Effector CD4-positive, alpha-beta T cell (primary cell): ENCODE measurements around the gene GPC2.
A peak's percentile ranks its signal among the peaks of the same experiment; 100 is the strongest.

Experiments used
- DNase-seq: peaks from one replicate; pipeline ENCODE4 v3.0.0-alpha.2; 2020

The GPC2 gene

GRCh38 chr7:100166970-100167911 lies 9.9 kb downstream of the GPC2 start:
- DNase-seq = no peak

- DNase-seq = no peak
These were observed 10.8 kb downstream of the GPC2 start for GRCh38 chr7:100166317-100166940.

DNA sequence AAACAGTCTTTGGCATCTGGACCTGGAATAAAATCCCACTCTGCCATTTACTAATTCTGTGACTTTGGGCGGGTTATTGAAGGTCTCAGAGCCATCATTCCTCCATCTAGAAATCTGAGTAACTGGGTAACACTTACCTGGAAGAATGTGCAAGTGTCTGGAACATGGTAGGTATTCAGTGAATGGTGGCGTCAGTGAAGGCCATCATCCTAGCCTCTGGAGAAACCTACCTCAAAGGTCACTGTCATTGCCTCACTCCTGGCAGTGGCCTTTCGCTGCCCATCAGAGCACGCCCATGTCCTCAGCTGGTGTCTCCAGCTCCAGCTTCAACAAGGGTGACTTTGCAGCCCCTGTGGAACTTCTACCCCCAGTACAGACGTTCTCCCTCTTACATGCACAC lies 13.3 kb downstream of the GPC2 start:
- DNase-seq = no peak

DNA sequence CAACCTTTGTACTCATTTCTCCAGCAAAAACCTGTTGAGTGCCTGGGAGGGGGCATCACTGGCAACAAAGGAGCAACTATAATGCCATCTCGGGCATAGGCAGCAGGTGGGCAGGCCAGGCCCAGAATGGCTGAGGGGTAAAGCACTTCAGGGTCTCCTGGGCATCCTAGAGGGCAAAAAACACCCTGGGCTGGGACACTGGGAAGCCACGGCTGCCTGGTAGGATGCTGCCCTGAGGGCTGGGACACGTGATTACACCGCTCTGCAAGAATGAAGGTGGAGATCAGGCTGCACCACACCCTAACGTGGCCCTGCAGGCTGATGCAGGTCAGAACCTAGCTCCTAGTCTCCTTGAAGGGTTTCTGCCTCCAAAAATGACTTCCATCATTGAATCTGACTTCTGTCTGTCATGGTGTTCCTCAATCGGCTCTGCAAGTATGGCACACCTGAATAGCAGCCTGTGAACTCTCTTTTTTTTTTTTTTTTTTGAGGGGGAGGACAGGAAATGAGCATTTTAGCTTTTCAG lies 14.1 kb downstream of the GPC2 start:
- no peak for DNase-seq

DNA sequence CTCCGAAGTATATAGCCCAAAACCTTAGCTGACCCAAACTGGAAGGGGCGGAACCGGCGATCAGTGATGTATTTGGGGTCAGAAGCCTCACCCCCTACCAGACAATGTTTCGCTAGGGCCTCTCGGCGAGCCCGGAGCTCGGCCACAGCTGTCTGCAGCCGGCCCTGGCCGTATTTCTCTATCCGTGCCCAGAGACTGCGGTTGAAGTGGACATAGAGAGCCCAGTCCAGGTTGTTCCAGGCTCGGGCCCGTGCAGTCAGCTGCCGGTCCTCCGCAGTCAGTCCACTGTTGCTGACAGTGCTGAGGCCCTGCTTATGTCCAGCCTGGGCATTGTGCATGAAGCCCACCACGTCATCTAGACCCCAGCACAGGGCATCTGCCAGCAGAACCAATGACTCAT lies 17.1 kb downstream of the GPC2 start:
- no peak for DNase-seq

DNA sequence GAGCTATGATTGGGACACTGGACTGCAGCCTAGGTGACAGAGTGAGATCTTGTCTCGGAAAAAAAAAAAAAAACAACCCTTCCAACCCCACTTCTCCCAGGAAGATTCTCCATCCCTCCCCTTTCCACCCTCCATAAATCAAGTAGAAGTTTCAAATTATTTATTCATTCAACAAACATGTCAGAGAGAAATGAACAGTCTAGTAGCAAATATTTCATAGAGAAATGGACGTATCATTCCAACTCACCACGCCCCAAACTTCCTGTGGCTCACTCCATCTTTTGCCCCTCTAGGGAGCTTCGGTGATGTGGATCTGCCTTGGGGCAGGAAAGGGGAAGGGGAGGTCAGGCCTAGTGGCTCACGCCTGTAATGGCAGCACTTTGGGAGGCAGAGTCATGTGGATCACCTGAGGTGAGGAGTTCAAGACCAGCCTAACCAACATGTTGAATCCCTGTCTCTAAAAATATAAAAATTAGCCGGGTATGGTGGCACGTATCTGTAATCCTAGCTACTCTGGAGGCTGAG lies 18.0 kb downstream of the GPC2 start:
- DNase-seq = no peak

- DNase-seq = peak; percentile 89
These were observed 18.7 kb downstream of the GPC2 start, which contains the start of gene TRAPPC14 for GRCh38 chr7:100158229-100159098. Gene TRAPPC14 (minus strand): TSS chr7:100158723. CDS start chr7:100158499, 224 bp downstream.

- DNase-seq = no peak
These were observed 19.6 kb downstream of the GPC2 start for GRCh38 chr7:100157334-100158228.

DNA sequence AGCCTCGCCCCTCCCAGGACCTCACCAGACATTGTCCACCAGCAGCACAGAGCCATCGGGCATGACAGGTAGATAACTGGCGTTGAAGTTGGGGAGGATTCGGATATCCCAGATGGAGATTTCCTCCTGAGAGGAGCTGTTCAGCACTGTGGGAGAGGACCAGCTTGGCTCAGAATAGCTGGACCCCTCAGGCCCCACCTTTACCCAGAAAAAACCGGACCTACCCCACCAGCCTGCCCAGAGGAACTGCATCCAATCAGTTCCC lies 20.2 kb downstream of the GPC2 start:
- DNase-seq = no peak

DNA sequence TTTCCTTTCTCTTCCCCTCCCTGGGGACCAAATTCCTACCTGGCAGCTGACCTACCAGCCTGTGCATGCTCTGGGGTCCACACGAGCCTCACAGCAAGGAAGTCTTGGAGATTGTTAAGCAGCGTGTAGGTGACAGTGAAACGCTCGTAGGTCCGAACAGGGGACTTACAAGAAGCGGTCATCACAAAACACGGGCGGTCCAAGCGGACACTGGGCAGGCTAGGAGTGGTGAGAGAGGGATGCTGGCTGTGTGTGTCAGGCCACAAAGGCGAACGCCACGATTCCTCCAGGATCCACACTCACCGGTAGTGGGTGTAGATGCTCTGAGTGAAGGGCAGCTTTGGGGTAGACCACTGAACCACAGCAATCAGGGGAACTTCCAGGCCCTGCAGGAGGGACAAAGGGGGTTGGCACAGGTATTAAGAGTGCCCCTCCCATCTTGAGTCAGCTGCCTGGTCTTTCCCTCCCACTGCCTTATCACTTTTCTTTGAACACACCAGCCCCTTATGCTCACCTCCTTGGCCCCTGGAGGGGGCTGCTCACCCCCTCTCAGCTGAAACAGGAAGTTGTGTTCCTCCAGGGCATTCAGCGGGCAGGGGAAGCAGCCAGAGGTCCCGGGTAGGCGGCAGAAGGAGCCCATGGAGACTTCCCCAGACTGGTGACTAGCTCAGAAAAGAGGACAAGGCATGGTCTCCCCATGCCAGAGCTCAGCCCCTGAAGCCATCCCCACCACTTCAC lies 20.7 kb downstream of the GPC2 start:
- DNase-seq = no peak

DNA sequence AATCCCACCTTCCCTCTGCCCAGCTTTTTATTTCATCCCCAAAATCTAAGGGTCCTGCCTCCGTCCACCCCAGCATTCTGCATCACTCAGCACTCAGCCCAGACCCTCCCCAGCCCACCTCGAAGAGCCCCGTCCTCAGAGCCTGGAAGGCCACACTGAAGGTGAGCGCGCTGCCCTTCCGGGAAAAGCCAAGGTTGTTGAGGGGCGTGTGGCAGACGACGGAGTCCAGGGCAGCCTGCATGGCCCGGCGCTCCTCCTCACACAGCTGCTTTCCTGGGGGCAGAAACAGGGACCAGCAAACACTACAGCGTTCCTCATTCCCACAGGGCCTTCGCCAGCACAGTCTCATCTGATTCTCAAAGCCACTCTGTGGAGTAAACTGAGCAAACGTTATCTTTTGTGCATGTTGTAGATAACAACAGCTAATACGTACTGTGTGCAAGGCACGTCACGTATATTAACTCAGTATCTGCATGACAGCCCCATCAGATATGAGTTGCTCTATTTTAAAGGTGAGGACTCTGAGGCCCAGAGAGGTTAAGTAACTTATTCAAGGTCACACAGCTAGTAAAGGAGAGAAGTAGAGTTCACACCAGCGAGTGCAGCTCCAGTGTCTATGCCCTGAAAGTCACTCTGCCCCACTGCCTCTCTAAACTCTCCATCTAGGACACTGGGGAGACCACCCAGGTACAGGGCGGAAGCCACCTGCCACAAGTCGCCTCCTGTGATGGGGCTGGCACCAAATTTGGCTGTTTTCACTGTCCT lies 21.4 kb downstream of the GPC2 start:
- DNase-seq = no peak

DNA sequence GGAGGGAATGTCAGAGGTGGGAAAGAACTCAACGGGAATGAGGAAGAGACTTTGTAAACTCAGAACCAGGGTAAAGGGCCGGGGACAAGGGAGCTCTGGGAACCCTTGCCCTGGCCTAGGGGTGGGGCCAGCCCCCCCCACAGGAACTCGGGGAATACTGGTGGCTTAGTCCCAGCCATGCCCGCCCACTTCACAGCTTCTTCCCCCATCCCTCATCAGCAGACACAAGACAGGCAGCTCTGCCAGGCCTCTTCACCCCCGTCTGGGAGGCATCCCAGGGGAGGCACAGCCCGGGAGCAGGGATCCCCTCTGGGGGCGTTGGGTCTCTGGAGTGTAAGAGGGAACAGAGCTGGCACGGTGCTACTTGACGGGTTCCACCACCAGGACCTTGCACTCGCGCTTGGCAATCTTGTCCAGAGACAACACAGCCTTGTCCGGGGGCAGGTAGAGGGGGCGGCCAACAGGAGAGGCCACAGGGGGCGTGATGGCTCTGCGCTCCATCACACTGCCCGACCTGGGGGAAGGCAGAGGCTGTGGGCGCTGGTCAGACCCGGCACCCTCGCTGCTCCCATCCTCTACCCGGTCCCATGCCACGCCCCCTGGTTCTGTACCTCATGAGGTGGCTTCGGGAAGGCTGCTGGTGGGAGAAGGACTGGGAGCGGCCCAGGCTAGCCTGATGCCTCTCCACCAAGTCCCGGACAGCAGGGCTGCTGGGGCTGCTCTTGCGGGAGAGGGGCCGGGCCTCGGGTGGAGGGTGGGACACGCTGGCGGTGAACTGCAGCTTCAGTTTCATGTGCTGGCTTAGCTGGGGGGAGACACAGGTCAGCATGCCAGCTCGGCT lies 22.3 kb downstream of the GPC2 start:
- no peak for DNase-seq

DNA sequence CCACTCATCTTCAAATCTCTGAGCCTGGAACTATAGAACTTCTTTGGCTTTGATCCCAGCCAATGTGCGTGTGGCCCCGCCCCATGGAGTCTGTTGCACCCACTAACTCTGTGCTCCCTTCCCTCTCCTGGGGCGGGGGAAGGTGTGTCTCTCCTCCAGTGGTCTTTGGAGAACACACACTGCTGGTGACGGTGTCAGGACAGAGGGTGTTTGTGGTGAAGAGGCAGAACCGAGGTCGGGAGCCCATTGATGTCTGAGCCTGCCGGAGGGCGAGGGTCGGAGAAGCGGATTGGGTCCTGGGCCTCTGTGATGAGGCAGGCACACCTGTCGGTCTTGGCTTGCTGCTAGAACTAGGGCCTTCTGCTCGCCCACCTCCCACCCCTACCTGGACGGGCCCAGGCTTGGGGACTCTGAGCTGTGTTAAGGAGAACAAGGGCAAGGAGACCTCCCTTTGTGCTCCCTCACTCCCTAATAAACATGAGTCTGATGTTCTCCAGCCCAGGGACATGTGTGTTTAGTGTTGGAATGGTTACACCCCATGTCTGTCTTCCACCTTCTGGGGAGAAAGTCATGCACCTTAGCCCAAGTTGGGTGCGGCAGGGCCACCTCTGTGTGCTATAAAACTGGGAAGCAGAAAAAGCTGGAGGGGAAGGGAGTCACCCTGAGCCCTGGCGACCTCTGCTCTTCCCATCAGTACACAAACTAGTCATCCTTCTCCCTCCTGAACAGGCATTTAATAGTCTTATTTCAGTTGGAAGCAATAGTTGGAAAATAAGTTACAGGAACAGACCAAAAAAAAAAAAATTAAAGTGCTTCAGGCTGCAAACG lies 23.3 kb downstream of the GPC2 start:
- DNase-seq = no peak

DNA sequence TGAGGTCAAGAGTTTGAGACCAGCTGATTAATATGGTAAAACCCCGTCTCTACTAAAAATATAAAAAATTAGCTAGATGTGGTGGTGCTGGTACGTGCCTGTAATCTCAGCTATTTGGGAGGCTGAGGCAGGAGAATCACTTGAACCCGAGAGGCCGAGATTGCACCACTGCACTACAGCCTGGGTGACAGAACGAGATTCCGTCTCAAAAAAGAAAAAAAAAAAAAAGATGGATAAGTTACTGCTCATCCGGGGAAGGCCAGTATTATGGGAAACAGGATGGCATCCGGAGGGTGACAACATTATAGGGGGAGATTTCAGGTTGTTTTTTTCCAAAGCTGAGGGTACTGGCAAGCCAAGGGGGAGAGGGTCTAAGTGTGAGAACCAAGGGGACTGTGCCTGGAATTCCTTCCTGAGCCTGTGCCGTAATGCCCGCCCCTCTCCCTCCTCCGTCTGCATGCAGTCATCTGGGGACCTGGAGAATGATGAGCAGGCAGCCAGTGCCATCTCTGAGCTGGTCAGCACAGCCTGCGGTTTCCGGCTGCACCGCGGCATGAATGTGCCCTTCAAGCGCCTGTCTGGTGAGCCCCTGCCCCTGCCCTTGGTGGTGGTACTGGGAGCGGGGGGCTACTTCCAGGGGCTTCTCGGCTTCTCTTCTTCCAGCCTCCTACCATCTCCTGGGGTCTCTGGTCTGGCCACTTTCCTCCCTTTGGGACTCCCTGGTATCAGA lies 24.1 kb downstream of the GPC2 start:
- DNase-seq = no peak

GRCh38 chr7:100152404-100152803 lies 24.8 kb downstream of the GPC2 start:
- no peak for DNase-seq

GRCh38 chr7:100148559-100149328 lies 28.4 kb downstream of the GPC2 start, which contains the start of gene LAMTOR4:
Gene LAMTOR4 (plus strand): TSS chr7:100148918. CDS start chr7:100148973, 55 bp downstream.
- DNase-seq = peak; percentile 98

GRCh38 chr7:100148225-100148558 lies 29.0 kb downstream of the GPC2 start:
- no peak for DNase-seq
